Uterus (tissue), 2 donors: ENCODE data around the gene TTC38.

ENCODE experiments used
- POLR2A ChIP-seq, 2 donors: fragments of 450-650 bp; IDR thresholded peaks; one replicate each; pipeline ENCODE4 v1.6.1; 2016; ENCODE audit warnings: antibody characterized with exemption in 2 of 2, mild to moderate bottlenecking in 1 of 2, moderate library complexity in 1 of 2
- TF ChIP-seq, protein P1 (sequence below), 4 experiments: fragments of 200-600 bp in 2 of 4; fragments of 450-650 bp in 2 of 4; sonication (generic) in 2 of 4; IDR thresholded peaks; one replicate each; pipeline ENCODE4 v1.5.1; 2016 to 2019; ENCODE audit warnings: antibody characterized with exemption in 4 of 4, mild to moderate bottlenecking in 2 of 4, moderate library complexity in 1 of 4

DNA sequence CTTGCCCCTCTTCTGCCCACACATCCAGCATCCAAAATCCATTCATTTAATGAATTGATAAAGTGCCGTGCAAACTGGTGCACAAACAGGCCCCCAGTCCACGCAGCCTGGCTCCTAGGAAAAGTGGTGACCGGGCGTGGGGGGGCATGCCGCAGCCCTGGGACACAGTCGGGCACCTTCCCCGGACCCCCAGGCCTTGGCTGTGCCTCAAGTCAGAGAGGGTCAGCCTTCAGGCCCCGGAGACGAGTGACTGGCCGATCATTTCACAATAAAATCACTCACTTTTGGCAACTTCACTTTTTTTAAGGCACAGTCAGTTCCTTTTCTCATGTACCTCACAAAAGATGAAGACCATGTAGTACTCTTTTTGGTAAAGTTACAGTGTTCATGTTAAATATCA lies 25.7 kb upstream of the TTC38 start:
- TF ChIP-seq, protein P1, sequence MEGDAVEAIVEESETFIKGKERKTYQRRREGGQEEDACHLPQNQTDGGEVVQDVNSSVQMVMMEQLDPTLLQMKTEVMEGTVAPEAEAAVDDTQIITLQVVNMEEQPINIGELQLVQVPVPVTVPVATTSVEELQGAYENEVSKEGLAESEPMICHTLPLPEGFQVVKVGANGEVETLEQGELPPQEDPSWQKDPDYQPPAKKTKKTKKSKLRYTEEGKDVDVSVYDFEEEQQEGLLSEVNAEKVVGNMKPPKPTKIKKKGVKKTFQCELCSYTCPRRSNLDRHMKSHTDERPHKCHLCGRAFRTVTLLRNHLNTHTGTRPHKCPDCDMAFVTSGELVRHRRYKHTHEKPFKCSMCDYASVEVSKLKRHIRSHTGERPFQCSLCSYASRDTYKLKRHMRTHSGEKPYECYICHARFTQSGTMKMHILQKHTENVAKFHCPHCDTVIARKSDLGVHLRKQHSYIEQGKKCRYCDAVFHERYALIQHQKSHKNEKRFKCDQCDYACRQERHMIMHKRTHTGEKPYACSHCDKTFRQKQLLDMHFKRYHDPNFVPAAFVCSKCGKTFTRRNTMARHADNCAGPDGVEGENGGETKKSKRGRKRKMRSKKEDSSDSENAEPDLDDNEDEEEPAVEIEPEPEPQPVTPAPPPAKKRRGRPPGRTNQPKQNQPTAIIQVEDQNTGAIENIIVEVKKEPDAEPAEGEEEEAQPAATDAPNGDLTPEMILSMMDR (IDR thresholded peaks at IDR 0.05): no peak
- TF ChIP-seq POLR2A (IDR thresholded peaks at IDR 0.05): no peak
